Activated naive CD8-positive, alpha-beta T cell treated with anti-CD3 and anti-CD28 coated beads, Interleukin-2, amount 50 U/mL, for 24 hours (primary cell): Measurements from ENCODE around the gene CREB3L2.
A peak's percentile ranks its signal among the peaks of the same experiment; 100 is the strongest.
"Not testable (repeated sequence)": the region's sequence is repeated elsewhere in the genome, so short reads cannot be mapped to it uniquely, and the experiment has no call there.

Experiments used
- ATAC-seq: fragments of 150-1000 bp; cut with Tn5 transposase; one replicate; pipeline ENCODE4 v1.10.0; 2021
- DNase-seq: peaks from one replicate; pipeline ENCODE4 v3.0.0; 2021
- H3K27ac Mint-ChIP-seq: one replicate; pipeline ENCODE4 v1.8.0; 2021; ENCODE audit warnings: mild to moderate bottlenecking, mixed read lengths
- H3K27me3 Mint-ChIP-seq: one replicate; pipeline ENCODE4 v1.8.0; 2021; ENCODE audit warnings: mixed read lengths
- H3K36me3 Mint-ChIP-seq: one replicate; pipeline ENCODE4 v1.8.0; 2021; ENCODE audit warnings: low read depth, mixed read lengths
- H3K4me1 Mint-ChIP-seq: one replicate; pipeline ENCODE4 v1.8.0; 2021; ENCODE audit warnings: mixed read lengths
- H3K4me3 Mint-ChIP-seq: one replicate; pipeline ENCODE4 v1.8.0; 2021; ENCODE audit warnings: mild to moderate bottlenecking, moderate library complexity, mixed read lengths
- H3K9me3 Mint-ChIP-seq: one replicate; pipeline ENCODE4 v1.8.0; 2021; ENCODE audit warnings: mixed read lengths

The CREB3L2 gene, protein sequence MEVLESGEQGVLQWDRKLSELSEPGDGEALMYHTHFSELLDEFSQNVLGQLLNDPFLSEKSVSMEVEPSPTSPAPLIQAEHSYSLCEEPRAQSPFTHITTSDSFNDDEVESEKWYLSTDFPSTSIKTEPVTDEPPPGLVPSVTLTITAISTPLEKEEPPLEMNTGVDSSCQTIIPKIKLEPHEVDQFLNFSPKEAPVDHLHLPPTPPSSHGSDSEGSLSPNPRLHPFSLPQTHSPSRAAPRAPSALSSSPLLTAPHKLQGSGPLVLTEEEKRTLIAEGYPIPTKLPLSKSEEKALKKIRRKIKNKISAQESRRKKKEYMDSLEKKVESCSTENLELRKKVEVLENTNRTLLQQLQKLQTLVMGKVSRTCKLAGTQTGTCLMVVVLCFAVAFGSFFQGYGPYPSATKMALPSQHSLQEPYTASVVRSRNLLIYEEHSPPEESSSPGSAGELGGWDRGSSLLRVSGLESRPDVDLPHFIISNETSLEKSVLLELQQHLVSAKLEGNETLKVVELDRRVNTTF

DNA sequence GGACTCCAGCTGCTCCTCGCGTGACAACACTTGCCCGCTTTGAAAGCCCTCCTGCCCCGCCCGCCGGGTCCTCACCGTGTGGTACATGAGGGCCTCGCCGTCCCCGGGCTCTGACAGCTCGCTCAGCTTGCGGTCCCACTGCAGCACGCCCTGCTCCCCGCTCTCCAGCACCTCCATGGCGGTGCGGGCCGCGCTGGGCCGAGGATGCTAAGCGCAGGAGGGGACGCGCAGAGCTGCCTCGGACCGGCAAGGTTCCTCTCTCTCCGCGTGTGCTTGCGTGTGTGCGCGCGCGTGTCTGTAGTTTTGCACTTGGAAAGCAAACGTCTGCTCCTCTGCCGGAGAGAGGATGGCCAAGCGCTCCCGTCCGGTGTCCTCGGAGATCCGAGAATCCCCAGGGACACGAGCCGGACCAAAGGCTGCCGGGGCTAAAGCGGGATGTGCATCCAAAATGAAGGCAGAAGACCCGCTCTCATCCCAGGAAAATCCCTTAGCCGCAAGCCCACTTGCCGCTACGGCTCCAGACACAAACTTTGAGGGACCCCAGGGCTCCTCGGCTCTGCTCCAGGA, at the start of gene CREB3L2:
CREB3L2 (minus strand) TSS at position 558 of the 567 bp plus-strand sequence; CDS start at position 177, 381 bp downstream.
- Mint-ChIP-seq H3K36me3 (peaks cover 11% of the 10 kb centered on the region), H3K4me3 (peak within 1 kb of the TSS; percentile 98), H3K27ac (peak within 1 kb of the TSS; percentile 93), H3K9me3 (no peaks in the 10 kb centered on the region), H3K4me1 (peaks cover 48% of the 10 kb centered on the region), H3K27me3 (no peaks in the 10 kb centered on the region)
- peak; percentile 70 for DNase-seq
- peak; percentile 42 for ATAC-seq

GRCh38 chr7:138049505-138050116, 47.7 kb upstream of the CREB3L2 start:
- no peaks in the 10 kb centered on the region for H3K36me3 Mint-ChIP-seq
- DNase-seq (no peak), ATAC-seq (no peak)
- H3K4me1 Mint-ChIP-seq = no peaks in the 10 kb centered on the region
- H3K27me3 Mint-ChIP-seq = peaks cover 16% of the 10 kb centered on the region
- H3K9me3 Mint-ChIP-seq = peaks cover 7% of the 10 kb centered on the region
- H3K4me3 Mint-ChIP-seq = no peak overlapping the region
- H3K27ac Mint-ChIP-seq = no peak overlapping the region

DNA sequence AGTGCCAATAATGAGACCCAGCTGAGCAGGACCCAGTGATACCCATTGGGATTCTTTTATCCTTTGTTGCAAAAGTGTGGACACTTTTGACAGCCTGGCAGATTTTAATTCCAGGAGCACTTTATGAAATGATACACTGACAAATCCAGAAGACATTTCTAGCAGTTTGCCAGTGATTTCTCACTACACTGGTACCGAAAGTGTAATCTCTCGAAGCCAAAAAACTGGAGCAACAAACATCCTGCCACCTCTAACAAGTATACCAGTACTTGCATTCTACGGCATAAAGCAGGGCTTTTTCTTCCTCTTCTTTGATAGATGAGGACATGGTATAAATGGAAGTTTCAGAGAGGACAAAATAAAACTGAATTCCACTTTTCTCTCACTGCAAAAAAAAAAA, 46.0 kb upstream of the CREB3L2 start:
- no peaks in the 10 kb centered on the region for H3K4me1 Mint-ChIP-seq
- peaks cover 7% of the 10 kb centered on the region for H3K9me3 Mint-ChIP-seq
- DNase-seq (no peak), ATAC-seq (no peak)
- H3K27ac Mint-ChIP-seq = no peak overlapping the region
- H3K4me3 Mint-ChIP-seq = no peak overlapping the region
- peaks cover 16% of the 10 kb centered on the region for H3K27me3 Mint-ChIP-seq
- no peaks in the 10 kb centered on the region for H3K36me3 Mint-ChIP-seq

DNA sequence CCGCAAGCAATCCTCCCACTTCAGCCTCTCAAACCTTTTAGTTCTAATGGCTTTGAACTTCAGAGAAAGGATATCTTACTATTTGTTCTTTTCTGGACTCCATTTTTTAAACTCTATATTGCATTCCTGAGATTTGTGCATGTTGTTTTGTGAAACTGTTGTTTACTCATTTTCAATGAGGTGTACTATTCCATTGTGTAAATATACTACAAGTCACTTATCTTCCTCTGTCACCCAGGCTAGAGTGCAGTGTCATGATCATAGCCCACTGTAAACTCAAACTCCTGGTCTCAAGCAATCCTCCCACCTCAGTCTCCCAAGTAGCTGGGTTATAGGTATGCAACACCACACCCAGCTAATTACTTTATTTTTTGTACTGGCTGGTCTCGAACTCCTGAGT, 43.0 kb upstream of the CREB3L2 start:
- Mint-ChIP-seq H3K4me1 (peaks cover 3% of the 10 kb centered on the region), H3K4me3 (no peak overlapping the region), H3K9me3 (peaks cover 4% of the 10 kb centered on the region), H3K27me3 (peaks cover 15% of the 10 kb centered on the region), H3K36me3 (no peaks in the 10 kb centered on the region), H3K27ac (no peak overlapping the region)
- DNase-seq (no peak), ATAC-seq (no peak)

GRCh38 chr7:138040063-138040462, 38.2 kb upstream of the CREB3L2 start:
- not testable (repeated sequence) for DNase-seq, H3K4me3 Mint-ChIP-seq, ATAC-seq, H3K27ac Mint-ChIP-seq, H3K4me1 Mint-ChIP-seq, H3K36me3 Mint-ChIP-seq
- Mint-ChIP-seq H3K9me3 (peaks cover 10% of the 10 kb centered on the region), H3K27me3 (peaks cover 13% of the 10 kb centered on the region)

GRCh38 chr7:138036135-138036534, 34.2 kb upstream of the CREB3L2 start:
- Mint-ChIP-seq H3K27ac (no peak overlapping the region), H3K36me3 (peaks cover 7% of the 10 kb centered on the region), H3K9me3 (peaks cover 8% of the 10 kb centered on the region), H3K4me3 (no peak overlapping the region), H3K4me1 (peaks cover 3% of the 10 kb centered on the region), H3K27me3 (peaks cover 13% of the 10 kb centered on the region)
- DNase-seq = no peak
- no peak for ATAC-seq

DNA sequence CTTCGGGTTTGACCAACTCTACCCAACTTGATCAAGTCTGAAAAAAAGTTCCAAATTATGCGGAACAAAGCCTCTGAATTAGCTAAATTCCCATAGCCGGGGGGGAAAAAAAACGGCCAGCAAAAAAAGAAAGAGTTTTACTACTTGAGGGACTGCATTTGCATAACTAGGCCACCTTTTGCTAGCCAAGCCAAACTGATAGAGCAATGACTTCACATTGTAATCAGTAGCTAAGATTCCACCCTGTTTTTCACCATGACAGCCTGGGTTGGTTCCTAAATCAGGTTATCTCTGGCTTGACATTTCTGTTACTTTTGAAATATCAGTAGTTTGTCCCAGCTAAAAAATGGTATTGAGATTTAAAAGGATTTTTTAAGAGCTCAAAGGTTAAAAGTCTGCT, 31.4 kb upstream of the CREB3L2 start:
- Mint-ChIP-seq H3K4me1 (peaks cover 4% of the 10 kb centered on the region), H3K27me3 (peaks cover 8% of the 10 kb centered on the region), H3K9me3 (peaks cover 6% of the 10 kb centered on the region), H3K27ac (no peak overlapping the region), H3K4me3 (no peak overlapping the region), H3K36me3 (peaks cover 7% of the 10 kb centered on the region)
- DNase-seq (no peak), ATAC-seq (no peak)

- H3K27ac Mint-ChIP-seq = no peak overlapping the region
- peaks cover 7% of the 10 kb centered on the region for H3K36me3 Mint-ChIP-seq
- DNase-seq (no peak), ATAC-seq (no peak)
- H3K27me3 Mint-ChIP-seq = peaks cover 8% of the 10 kb centered on the region
- peaks cover 6% of the 10 kb centered on the region for H3K9me3 Mint-ChIP-seq
- no peak overlapping the region for H3K4me3 Mint-ChIP-seq
- peaks cover 4% of the 10 kb centered on the region for H3K4me1 Mint-ChIP-seq
Measured at GRCh38 chr7:138032770-138033169, 30.9 kb upstream of the CREB3L2 start.

DNA sequence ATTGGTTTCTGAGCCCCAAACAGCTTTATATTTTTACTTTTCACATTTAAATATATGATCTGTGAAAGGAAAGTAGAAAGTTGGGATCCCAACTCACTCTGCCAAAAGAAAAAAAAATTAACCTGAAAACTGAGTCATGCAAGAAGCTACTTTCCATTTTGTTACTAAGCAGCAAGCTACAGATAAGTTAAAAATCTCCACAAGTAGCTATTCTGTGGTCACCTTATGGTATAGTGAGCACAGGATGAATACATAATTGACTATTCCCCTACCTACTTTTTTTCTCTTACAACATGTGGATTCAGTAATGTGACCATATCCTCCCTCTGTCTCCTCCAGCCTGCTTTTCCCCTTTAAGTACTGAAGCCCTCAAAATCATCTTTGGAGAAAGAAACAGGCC, 30.3 kb upstream of the CREB3L2 start:
- peaks cover 7% of the 10 kb centered on the region for H3K36me3 Mint-ChIP-seq
- peaks cover 4% of the 10 kb centered on the region for H3K4me1 Mint-ChIP-seq
- peaks cover 6% of the 10 kb centered on the region for H3K9me3 Mint-ChIP-seq
- DNase-seq (no peak), ATAC-seq (no peak)
- peaks cover 8% of the 10 kb centered on the region for H3K27me3 Mint-ChIP-seq
- no peak overlapping the region for H3K4me3 Mint-ChIP-seq
- no peak overlapping the region for H3K27ac Mint-ChIP-seq

- ATAC-seq (no peak), DNase-seq (no peak)
- peaks cover 4% of the 10 kb centered on the region for H3K27me3 Mint-ChIP-seq
- H3K36me3 Mint-ChIP-seq = peaks cover 3% of the 10 kb centered on the region
- H3K27ac Mint-ChIP-seq = no peak overlapping the region
- H3K9me3 Mint-ChIP-seq = no peaks in the 10 kb centered on the region
- no peak overlapping the region for H3K4me3 Mint-ChIP-seq
- H3K4me1 Mint-ChIP-seq = peaks cover 6% of the 10 kb centered on the region
Measured at GRCh38 chr7:138030679-138031351, 28.9 kb upstream of the CREB3L2 start.

- H3K4me3 Mint-ChIP-seq = no peak overlapping the region
- peaks cover 6% of the 10 kb centered on the region for H3K4me1 Mint-ChIP-seq
- H3K9me3 Mint-ChIP-seq = peaks cover 5% of the 10 kb centered on the region
- ATAC-seq = no peak
- no peak overlapping the region for H3K27ac Mint-ChIP-seq
- DNase-seq = no peak
- peaks cover 4% of the 10 kb centered on the region for H3K27me3 Mint-ChIP-seq
- H3K36me3 Mint-ChIP-seq = peaks cover 1% of the 10 kb centered on the region
Measured at GRCh38 chr7:138029941-138030340, 28.1 kb upstream of the CREB3L2 start.

DNA sequence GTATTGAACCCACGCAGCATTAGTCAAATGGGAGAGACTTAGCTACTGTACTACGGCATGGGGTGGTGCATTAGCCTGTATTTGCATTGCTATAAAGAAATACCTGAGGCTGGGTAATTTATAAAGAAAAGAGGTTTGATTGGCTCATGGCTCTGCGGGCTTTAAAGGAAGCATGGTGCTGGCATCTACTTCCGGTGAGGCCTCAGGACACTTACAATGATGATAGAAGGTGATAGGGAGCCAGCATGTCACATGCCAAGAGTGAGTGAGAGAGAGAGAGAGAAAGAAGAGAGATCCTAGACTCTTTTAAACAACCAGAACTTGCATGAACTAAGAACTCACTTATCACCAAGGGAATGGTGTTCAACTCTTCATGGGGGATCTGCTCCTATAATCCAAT, 27.2 kb upstream of the CREB3L2 start:
- Mint-ChIP-seq H3K27me3 (peaks cover 4% of the 10 kb centered on the region), H3K4me3 (no peak overlapping the region), H3K4me1 (peaks cover 7% of the 10 kb centered on the region), H3K9me3 (peaks cover 6% of the 10 kb centered on the region), H3K36me3 (no peaks in the 10 kb centered on the region), H3K27ac (no peak overlapping the region)
- ATAC-seq (no peak), DNase-seq (no peak)

DNA sequence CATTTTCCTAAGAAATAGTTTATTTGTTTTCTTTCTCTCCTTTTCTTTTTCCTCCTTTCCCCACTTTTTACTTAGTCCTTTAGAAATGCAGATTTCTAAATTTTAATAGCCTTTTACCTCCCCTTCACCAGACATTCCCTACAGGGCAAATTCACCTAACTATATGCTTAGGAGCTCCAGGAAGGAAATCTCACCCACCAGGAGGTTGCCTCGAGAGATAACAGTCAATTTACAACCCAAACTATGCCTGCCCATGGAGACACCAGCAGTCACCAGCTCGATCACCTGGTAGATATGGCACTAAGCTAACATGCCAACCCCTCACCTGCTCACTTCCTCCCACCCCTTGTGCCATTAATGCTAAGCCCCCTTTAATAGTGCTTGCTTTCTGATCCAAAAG, 25.2 kb upstream of the CREB3L2 start:
- ATAC-seq = no peak
- peaks cover 6% of the 10 kb centered on the region for H3K9me3 Mint-ChIP-seq
- no peak overlapping the region for H3K4me3 Mint-ChIP-seq

More for the DNA sequence above, 25.2 kb upstream of the CREB3L2 start:
- Mint-ChIP-seq H3K4me1 (peaks cover 10% of the 10 kb centered on the region), H3K36me3 (no peaks in the 10 kb centered on the region), H3K27ac (no peak overlapping the region), H3K27me3 (peaks cover 4% of the 10 kb centered on the region)
- DNase-seq = no peak
